GM21390 (cell line): ENCODE measurements around the gene MBTD1.
"Not testable (repeated sequence)": the region's sequence is repeated elsewhere in the genome, so short reads cannot be mapped to it uniquely, and the experiment has no call there.

ENCODE experiments used
- ATAC-seq: cut with Tn5 transposase; IDR thresholded peaks from one replicate; pipeline ENCODE4 v1.9.1; 2021; ENCODE audit not compliant: unreplicated experiment

The MBTD1 gene

DNA sequence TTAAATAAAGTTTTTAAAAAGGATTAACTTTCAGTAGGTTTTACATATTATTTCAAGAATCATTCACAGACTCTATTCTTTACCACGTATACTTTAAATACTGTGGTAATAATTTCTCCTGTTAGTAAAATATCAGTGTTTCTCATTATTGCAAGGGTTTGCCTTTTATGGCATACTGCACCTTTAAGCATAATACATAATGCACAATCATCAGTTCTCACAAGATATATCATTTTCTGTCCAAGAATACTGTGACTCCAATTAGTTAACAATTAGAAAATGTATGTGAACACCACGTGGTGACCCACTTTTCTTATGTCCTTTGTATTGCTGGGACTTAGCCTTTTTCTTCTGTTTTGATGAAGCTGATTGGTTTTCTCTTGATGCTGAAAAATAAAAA, 68.0 kb downstream of the MBTD1 start:
- no peak for ATAC-seq

DNA sequence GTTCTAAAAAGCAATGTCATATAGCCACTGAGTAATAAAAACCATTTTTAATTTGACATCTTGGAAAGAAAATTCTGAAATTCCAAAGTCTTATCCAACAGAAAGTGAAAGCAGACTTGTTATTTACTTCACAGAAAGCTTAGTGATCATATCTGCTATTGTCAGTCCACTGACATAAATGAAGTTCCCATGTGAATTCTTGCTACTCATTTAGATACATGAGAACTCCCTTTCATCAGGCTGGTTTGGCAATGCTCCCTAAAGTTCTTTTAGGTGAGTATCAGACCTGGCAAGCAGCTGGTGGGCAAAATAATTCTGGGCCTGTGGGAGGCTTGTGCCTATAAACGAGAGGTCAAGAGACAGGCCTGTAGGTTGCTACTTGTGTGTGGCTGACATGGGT, 70.2 kb downstream of the MBTD1 start:
- no peak for ATAC-seq

DNA sequence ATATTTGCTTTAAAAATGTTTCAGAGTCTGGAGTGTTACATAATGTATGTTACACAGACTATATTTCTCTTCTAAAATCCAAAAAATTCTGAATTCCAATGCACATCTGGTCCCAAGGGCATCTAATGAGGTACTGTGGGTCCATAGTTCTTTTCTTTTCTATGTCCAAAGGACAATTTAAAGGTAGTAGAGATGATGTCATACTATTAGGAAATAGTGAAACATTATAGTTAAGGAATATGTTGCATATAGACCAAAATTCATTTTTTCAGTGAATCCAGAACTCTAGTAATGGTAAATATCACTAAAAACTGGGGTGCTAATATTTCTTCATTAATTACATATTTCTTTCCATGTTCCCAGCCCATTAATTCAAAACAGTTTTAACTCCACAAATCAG, 70.7 kb downstream of the MBTD1 start:
- ATAC-seq: no peak

GRCh38 chr17:51188271-51188833, 71.5 kb downstream of the MBTD1 start:
- ATAC-seq: no peak

GRCh38 chr17:51185763-51186332, 74.0 kb downstream of the MBTD1 start:
- ATAC-seq: no peak

GRCh38 chr17:51184124-51184523, 75.7 kb downstream of the MBTD1 start:
- ATAC-seq: no peak

- ATAC-seq: no peak
These were observed 79.4 kb downstream of the MBTD1 start for GRCh38 chr17:51180486-51180885.

DNA sequence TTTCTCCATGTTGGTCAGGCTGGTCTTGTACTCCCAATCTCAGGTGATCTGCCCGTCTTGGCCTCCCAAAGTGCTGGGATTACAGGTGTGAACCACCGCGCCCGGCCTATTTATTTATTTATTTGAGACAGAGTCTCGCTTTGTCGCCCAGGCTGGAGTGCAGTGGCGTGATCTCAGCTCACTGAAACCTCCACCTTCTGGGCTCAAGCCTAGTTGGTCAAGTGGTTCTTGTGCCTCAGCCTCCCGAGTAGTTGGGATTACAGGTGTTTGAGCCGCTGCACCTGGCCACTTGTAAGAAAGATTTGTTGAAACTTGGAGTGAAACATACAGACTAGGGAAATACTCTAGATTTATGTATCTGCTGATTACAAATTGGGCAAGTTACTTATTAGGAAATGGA, 87.8 kb downstream of the MBTD1 start:
- ATAC-seq: not testable (repeated sequence)

GRCh38 chr17:51170736-51171135, 89.1 kb downstream of the MBTD1 start:
- no peak for ATAC-seq

- ATAC-seq: no peak
These were observed 90.5 kb downstream of the MBTD1 start for GRCh38 chr17:51169340-51169739.

- peak; percentile 47 for ATAC-seq
These were observed 92.6 kb downstream of the MBTD1 start for GRCh38 chr17:51166987-51167931.

GRCh38 chr17:51166198-51166986, 93.5 kb downstream of the MBTD1 start, which contains the start of gene NME2:
Gene NME2 (plus strand): TSS chr17:51166411. CDS start chr17:51166831, 420 bp downstream.
- peak; percentile 85 for ATAC-seq

DNA sequence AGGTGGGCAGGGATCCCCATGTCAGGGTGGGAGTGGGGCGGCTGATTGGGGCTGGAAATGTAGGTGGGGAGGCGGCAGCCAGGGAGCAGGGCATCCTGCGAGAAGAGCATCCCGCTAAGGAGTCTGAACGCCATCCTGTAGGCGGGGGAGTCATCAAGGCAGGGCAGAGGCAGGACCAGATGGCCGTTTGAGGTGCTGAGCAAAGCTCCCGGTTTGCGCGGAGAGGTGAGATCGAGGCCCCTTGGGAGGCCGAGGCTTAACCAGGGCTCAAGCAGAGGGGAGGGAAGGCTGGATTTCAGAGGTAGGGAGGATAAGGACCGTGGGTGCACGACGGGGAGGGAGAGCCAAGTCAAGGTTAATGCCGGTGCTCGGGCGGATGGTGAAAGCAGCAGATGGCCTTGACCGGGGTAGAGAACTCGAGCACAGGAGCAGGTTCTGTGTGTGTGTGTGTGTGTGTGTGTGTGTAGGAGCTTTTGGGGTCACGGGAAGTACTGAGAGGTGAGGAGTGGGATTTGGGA, 94.1 kb downstream of the MBTD1 start:
- ATAC-seq: no peak

DNA sequence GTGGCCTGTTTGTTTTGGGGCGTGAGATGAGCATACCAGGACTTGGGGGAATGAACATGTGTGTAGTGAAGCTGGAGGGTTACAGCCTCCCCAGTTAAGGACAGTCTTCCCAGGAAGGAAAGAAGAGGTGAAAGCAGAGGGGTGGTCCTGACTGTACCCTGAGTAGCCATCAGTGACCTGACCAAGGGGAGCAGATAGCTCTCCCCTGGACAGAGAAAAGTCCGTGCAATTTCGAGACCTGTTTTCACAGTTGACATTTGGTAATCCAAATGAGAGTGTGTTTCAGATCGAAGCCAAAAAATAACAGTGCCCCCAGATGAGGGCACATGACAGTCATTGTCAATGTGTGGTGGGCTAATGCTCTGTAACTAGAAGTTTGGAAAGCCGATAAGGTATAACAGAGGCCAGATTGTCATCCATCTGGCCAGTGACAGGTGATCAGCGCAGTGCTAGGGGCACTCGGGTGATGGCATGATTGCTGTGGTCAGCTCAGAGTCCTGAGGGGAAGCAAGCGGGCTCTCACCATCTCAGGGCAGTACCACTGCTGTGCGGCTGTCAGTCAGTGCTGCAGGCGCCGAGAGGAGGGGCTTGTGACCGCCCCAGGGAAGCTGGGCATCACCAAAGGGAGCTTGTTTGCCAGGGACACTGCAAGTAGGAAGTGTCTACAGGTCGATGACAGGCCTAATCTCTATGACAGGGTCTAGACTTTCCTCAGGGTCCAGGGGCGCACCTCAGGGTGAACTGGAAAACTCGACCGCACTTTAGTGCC, 94.8 kb downstream of the MBTD1 start:
- ATAC-seq: no peak

DNA sequence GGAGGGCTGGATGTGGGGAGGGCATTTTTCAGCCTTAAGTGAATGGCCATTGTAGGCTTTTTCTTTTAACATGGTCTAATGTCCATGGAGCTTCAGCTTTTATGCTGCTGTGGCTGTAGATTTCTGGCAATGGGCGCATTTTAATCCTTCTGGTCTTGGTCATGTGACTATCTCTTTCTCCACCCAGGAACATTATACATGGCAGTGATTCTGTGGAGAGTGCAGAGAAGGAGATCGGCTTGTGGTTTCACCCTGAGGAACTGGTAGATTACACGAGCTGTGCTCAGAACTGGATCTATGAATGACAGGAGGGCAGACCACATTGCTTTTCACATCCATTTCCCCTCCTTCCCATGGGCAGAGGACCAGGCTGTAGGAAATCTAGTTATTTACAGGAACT, 98.3 kb downstream of the MBTD1 start:
- ATAC-seq: no peak

DNA sequence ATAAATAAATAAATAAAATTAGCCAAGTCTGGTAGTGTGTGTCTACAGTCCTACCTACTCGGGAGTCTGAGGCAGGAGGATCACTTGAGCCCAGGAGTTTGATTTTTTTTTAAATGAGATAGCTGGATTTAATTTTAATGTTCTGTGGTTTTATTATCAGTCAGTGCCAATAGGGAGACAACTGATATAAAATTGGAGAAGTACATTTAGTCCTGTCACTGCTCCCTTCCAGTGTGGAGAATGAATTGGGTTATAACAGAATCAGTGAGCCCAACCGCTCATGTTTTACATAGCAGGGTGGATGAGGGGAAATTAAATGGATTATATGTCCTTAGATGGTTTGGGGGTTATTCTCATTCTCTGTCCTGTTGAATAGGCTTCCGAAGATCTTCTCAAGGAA, 100.2 kb downstream of the MBTD1 start:
- no peak for ATAC-seq

GRCh38 chr17:51155416-51155815, 104.4 kb downstream of the MBTD1 start:
- ATAC-seq: no peak

- ATAC-seq: no peak
These were observed 105.7 kb downstream of the MBTD1 start for GRCh38 chr17:51154176-51154575.

GRCh38 chr17:51153210-51154072, 106.4 kb downstream of the MBTD1 start, which contains the start of gene NME1:
Gene NME1 (plus strand): TSS chr17:51153559. CDS start chr17:51155655, 2,096 bp downstream.
- ATAC-seq: peak; percentile 92
